Cardiac muscle cell (in vitro differentiated cells and primary cell): Measurements from ENCODE around the gene NOVA2. TPM values are rescaled to one million over a fixed set of nuclear protein-coding genes. Genes with fewer than 3 reads are reported as not detected.

ENCODE experiments used
- DNase-seq, 2 donors: peaks; one replicate each; pipeline versions ENCODE4 v3.0.0 to v3.0.0-alpha.2; 2010 to 2017; ENCODE audit warnings: low read depth in 1 of 2, low spot score in 1 of 2
- H3K27ac ChIP-seq: fragments of 200-600 bp; sonication (generic); 2 replicates; pipeline ENCODE4 v1.5.1; 2016
- H3K27me3 ChIP-seq: fragments of 200-600 bp; sonication (generic); 2 replicates; pipeline ENCODE4 v1.6.0; 2016; ENCODE audit warnings: control low read depth
- H3K36me3 ChIP-seq: fragments of 200-600 bp; sonication (generic); 2 replicates; pipeline ENCODE4 v1.5.1; 2016; ENCODE audit warnings: control low read depth
- H3K4me1 ChIP-seq: fragments of 200-600 bp; sonication (generic); 2 replicates; pipeline ENCODE4 v1.8.1; 2017; ENCODE audit warnings: low read depth, mild to moderate bottlenecking, mixed run types
- H3K4me3 ChIP-seq: fragments of 200-600 bp; sonication (generic); 2 replicates; pipeline ENCODE4 v1.5.1; 2016; ENCODE audit warnings: mild to moderate bottlenecking
- H3K9me3 ChIP-seq: fragments of 200-600 bp; sonication (generic); 2 replicates; pipeline ENCODE4 v1.5.1; 2017; ENCODE audit warnings: low read depth, mild to moderate bottlenecking, control low read depth
- CTCF ChIP-seq: IDR thresholded peaks from 2 replicates; pipeline ENCODE4 v1.5.1; 2012; ENCODE audit warnings: low read depth, mild to moderate bottlenecking, low read length
- polyA plus RNA-seq: library from polyadenylated mRNA; unstranded; fragments of >200 nt; fragmentation: Nextera tagmentation; extraction: Ambion mirVana; gene quantifications from 2 replicates; pipeline ENCODE4 v1.2.1, GENCODE V29; 2016
- total RNA-seq: library from RNA; depleted of rRNA; stranded (reverse); fragments of >200 nt; gene quantifications from 2 replicates; pipeline ENCODE4 v1.2.3, GENCODE V29; 2016

The NOVA2 gene
- total and polyA plus RNA-seq, 2 experiments from 2014 or later: 0.17 to 0.71 TPM

- Histone ChIP-seq H3K9me3 (no peaks in the 10 kb centered on the region), H3K36me3 (no peaks in the 10 kb centered on the region), H3K27me3 (peaks cover 12% of the 10 kb centered on the region), H3K4me3 (no peak overlapping the region), H3K27ac (no peak overlapping the region), H3K4me1 (no peaks in the 10 kb centered on the region)
- no peak for TF ChIP-seq CTCF
- DNase-seq: no peak
Measured at GRCh38 chr19:45996933-45997332, 23.3 kb upstream of the NOVA2 start.

- Histone ChIP-seq H3K27me3 (peaks cover 12% of the 10 kb centered on the region), H3K4me1 (no peaks in the 10 kb centered on the region), H3K27ac (no peak overlapping the region), H3K36me3 (no peaks in the 10 kb centered on the region), H3K4me3 (peak overlapping the region; percentile 45), H3K9me3 (no peaks in the 10 kb centered on the region)
- DNase-seq: peak in 1 of 2 donors; percentile 64
- TF ChIP-seq CTCF: no peak
Measured at GRCh38 chr19:45995715-45996385, 22.2 kb upstream of the NOVA2 start.

GRCh38 chr19:45994998-45995714, 21.5 kb upstream of the NOVA2 start, which contains the start of gene CCDC61:
Gene CCDC61, plus strand, starts transcription at chr19:45995467. Its CDS starts 7,552 bp downstream, at chr19:46003019.
- H3K27me3 ChIP-seq: peaks cover 6% of the 10 kb centered on the region
- peak; percentile 99 to 100 for DNase-seq
- peak within 1 kb of the TSS; percentile 45 for H3K4me3 ChIP-seq
- H3K27ac ChIP-seq: no peak within 1 kb of the TSS
- H3K9me3 ChIP-seq: no peaks in the 10 kb centered on the region
- no peaks in the 10 kb centered on the region for H3K36me3 ChIP-seq
- no peaks in the 10 kb centered on the region for H3K4me1 ChIP-seq
- no peak for TF ChIP-seq CTCF

GRCh38 chr19:45994456-45994997, 20.9 kb upstream of the NOVA2 start:
- no peak for DNase-seq
- no peak for TF ChIP-seq CTCF

GRCh38 chr19:45990113-45990728, 16.6 kb upstream of the NOVA2 start:
- no peaks in the 10 kb centered on the region for H3K9me3 ChIP-seq
- H3K4me1 ChIP-seq: no peaks in the 10 kb centered on the region
- no peak overlapping the region for H3K27ac ChIP-seq
- peak in 1 of 2 donors; percentile 15 for DNase-seq
- TF ChIP-seq CTCF: no peak
- H3K36me3 ChIP-seq: no peaks in the 10 kb centered on the region
- H3K4me3 ChIP-seq: no peak overlapping the region
- peaks cover 8% of the 10 kb centered on the region for H3K27me3 ChIP-seq

More at GRCh38 chr19:45994456-45994997, 20.9 kb upstream of the NOVA2 start:
- Histone ChIP-seq H3K4me3 (peak overlapping the region; percentile 37), H3K9me3 (no peaks in the 10 kb centered on the region), H3K27ac (no peak overlapping the region), H3K4me1 (no peaks in the 10 kb centered on the region), H3K27me3 (peaks cover 4% of the 10 kb centered on the region), H3K36me3 (no peaks in the 10 kb centered on the region)
